Mucosa of descending colon (tissue), 3 donors: ENCODE results near the gene CLDN11. TPM values are rescaled to one million over a fixed set of nuclear protein-coding genes. Genes with fewer than 3 reads are reported as not detected.

Experiments used
- ATAC-seq: fragments of 200-7000 bp; cut with Tn5 transposase; one replicate; pipeline ENCODE4 v1.9.1; 2020; ENCODE audit warnings: mild to moderate bottlenecking, moderate library complexity
- DNase-seq, 3 donors: peaks; one replicate each; pipeline ENCODE4 v3.0.0-alpha.2; 2020
- H3K36me3 ChIP-seq: fragments of 200-600 bp; one replicate; pipeline ENCODE4 v1.8.0; 2021; ENCODE audit warnings: low read depth, mild to moderate bottlenecking
- H3K4me1 ChIP-seq: fragments of 200-600 bp; one replicate; pipeline ENCODE4 v1.8.0; 2021; ENCODE audit warnings: low read depth, mild to moderate bottlenecking
- H3K4me3 ChIP-seq: fragments of 200-600 bp; one replicate; pipeline ENCODE4 v1.8.0; 2021; ENCODE audit warnings: mild to moderate bottlenecking
- H3K9me3 ChIP-seq: fragments of 200-600 bp; one replicate; pipeline ENCODE4 v1.8.0; 2021; ENCODE audit warnings: mild to moderate bottlenecking
- CTCF ChIP-seq: fragments of 200-600 bp; IDR thresholded peaks from one replicate; pipeline ENCODE4 v1.8.0; 2022; ENCODE audit warnings: antibody characterized with exemption, mild to moderate bottlenecking
- intact Hi-C, 2 donors: fragments of 100-400 bp; cut with DNase I in 1 of 2; cut with micrococcal nuclease in 1 of 2; formaldehyde crosslinking; loops; one replicate each; pipeline versions ENCODE4 v1.11.0 to v1.11.1; 2022; cut with DNase I, micrococcal nuclease
- total RNA-seq, 3 donors: library from RNA; stranded (reverse); fragmentation: NEBNext Ultra II Directional in 2 of 3; extraction: Animal tissue kit (Norgen Biotek cat#: 25700) in 2 of 3; gene quantifications; one replicate each; pipeline versions ENCODE4 v1.2.1 to v1.2.4, GENCODE V29; 2021 to 2023
- donor health status: DM: no; HTN: no; CAD: no; lungs with moderate emphysema.
- donor health status: DM: no; HTN: no; CAD: no.
- donor health status: DM: no; HTN: yes; CAD: no.

Gene CLDN11
- total RNA-seq, 3 donors from 2014 or later, result 2.8 to 15.9 (median 5.9) TPM

- Histone ChIP-seq H3K4me3 (no peak overlapping the region), H3K36me3 (no peaks in the 10 kb centered on the region), H3K4me1 (peaks cover 11% of the 10 kb centered on the region), H3K9me3 (no peaks in the 10 kb centered on the region)
- intact Hi-C loops, result loop anchor here (5.0 to 10.0 kb wide), 2 partner anchors 398 to 401 kb away; no protein-coding TSS in a partner anchor
- ATAC-seq, result peak; percentile 82
- peak in 1 of 3 donors; percentile 34 for DNase-seq
- peak; percentile 76 for TF ChIP-seq CTCF
These were observed 4.4 kb upstream of the CLDN11 start for GRCh38 chr3:170414202-170414663.

- no peak overlapping the region for H3K4me3 ChIP-seq
- no peaks in the 10 kb centered on the region for H3K36me3 ChIP-seq
- DNase-seq (no peak), ATAC-seq (no peak)
- no peak for TF ChIP-seq CTCF
- peaks cover 18% of the 10 kb centered on the region for H3K4me1 ChIP-seq
- intact Hi-C loops, result loop anchor here in 1 of 2 donors (5.0 to 10.0 kb wide), 2 partner anchors 275 to 398 kb away; no protein-coding TSS in a partner anchor
- no peaks in the 10 kb centered on the region for H3K9me3 ChIP-seq
These were observed 1.6 kb upstream of the CLDN11 start for GRCh38 chr3:170417090-170417489.

- Histone ChIP-seq H3K4me3 (no peak overlapping the region), H3K4me1 (peaks cover 18% of the 10 kb centered on the region), H3K36me3 (no peaks in the 10 kb centered on the region), H3K9me3 (no peaks in the 10 kb centered on the region)
- TF ChIP-seq CTCF, result no peak
- intact Hi-C loops, result loop anchor here in 1 of 2 donors (5.0 to 10.0 kb wide), 2 partner anchors 273 to 395 kb away; no protein-coding TSS in a partner anchor
- no peak for DNase-seq
- peak; percentile 28 for ATAC-seq
These were observed 954 bp downstream of the CLDN11 start for GRCh38 chr3:170419557-170420087.

DNA sequence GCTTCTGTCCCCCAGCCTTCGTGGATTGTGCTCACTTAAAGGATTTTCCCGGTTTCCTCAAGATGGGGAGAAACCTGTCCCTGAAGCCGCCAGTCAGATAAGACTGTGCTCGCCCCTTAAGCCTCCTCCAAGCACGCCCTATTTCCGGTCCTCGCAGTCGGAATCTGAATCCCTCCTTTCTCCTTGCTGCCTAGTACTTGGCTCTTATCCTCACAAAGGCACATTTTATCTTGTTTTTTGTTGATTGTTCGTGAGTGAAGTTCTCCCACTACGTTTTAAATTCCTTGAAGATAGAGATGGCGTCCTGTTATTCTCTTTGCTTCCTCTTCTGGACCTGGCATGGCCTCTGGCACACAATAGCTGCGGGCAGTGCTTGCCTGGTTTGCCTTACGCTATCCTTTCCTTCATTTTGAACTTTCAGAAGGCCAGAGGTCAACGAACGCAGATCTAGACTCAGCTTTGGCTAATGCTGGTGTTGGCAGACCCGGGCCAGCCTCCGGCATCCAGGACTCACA is 1.7 kb downstream of the CLDN11 start:
- Histone ChIP-seq H3K4me3 (no peak overlapping the region), H3K9me3 (no peaks in the 10 kb centered on the region), H3K4me1 (peaks cover 18% of the 10 kb centered on the region), H3K36me3 (no peaks in the 10 kb centered on the region)
- intact Hi-C loops, result no loop called here
- TF ChIP-seq CTCF, result no peak
- ATAC-seq (no peak), DNase-seq (no peak)

- Histone ChIP-seq H3K36me3 (no peaks in the 10 kb centered on the region), H3K9me3 (no peaks in the 10 kb centered on the region), H3K4me1 (peaks cover 18% of the 10 kb centered on the region), H3K4me3 (no peak overlapping the region)
- DNase-seq, result no peak
- no peak for ATAC-seq
- intact Hi-C loops, result no loop called here
- no peak for TF ChIP-seq CTCF
These were observed 2.5 kb downstream of the CLDN11 start for GRCh38 chr3:170421111-170421641.
